Erythroblast (primary cell): ENCODE measurements around the gene GLI3.

ENCODE experiments used
- GATA1 ChIP-seq: IDR thresholded peaks from 2 replicates; pipeline ENCODE4 v1.6.1; 2011; ENCODE audit warnings: low read depth, mild to moderate bottlenecking, control low read depth, low read length, moderate library complexity
- POLR2A ChIP-seq: IDR thresholded peaks from 2 replicates; pipeline ENCODE4 v1.6.1; 2011; ENCODE audit warnings: mild to moderate bottlenecking, low read length

GRCh38 chr7:42145539-42145938 lies 91.5 kb downstream of the GLI3 start:
- no peak for TF ChIP-seq POLR2A
- TF ChIP-seq GATA1, result no peak
